ENCODE data around the gene RILPL1. TPM values are rescaled to one million over a fixed set of nuclear protein-coding genes. Genes with fewer than 3 reads are reported as not detected.

The RILPL1 gene
- total RNA-seq, 6 experiments from 2014 or later, result 3.2 to 7.5 (median 5.3) TPM

GRCh38 chr12:123506843-123507236 is 26.7 kb downstream of the RILPL1 start:
- Histone ChIP-seq H3K4me1 (no peaks in the 10 kb centered on the region), H3K36me3 (no peaks in the 10 kb centered on the region), H3K27me3 (no peaks in the 10 kb centered on the region), H3K4me3 (no peak overlapping the region), H3K27ac (no peak overlapping the region), H3K9me3 (no peaks in the 10 kb centered on the region)
- ATAC-seq (no peak), DNase-seq (no peak)
- intact Hi-C loops (cut with DNase I), result no loop called here
- TF ChIP-seq POLR2A (IDR thresholded peaks at IDR 0.05) (no peak), CTCF (IDR thresholded peaks at IDR 0.05) (no peak)
- WGBS (ENCODE audit: insufficient coverage, low coverage, low lambda C conversion rate, missing lambda C conversion rate), result 83% methylated on average over 1 of the region's 6 CpGs

GRCh38 chr12:123506059-123506842 is 27.3 kb downstream of the RILPL1 start:
- TF ChIP-seq CTCF (IDR thresholded peaks at IDR 0.05), result no peak
- no peak for TF ChIP-seq POLR2A (IDR thresholded peaks at IDR 0.05)
- intact Hi-C loops (cut with DNase I), result no loop called here
- no peak for ATAC-seq
- Histone ChIP-seq H3K27ac (no peak overlapping the region), H3K27me3 (no peaks in the 10 kb centered on the region), H3K4me3 (no peak overlapping the region), H3K9me3 (no peaks in the 10 kb centered on the region), H3K4me1 (no peaks in the 10 kb centered on the region), H3K36me3 (no peaks in the 10 kb centered on the region)
- WGBS (ENCODE audit: insufficient coverage, low coverage, low lambda C conversion rate, missing lambda C conversion rate), result 94% methylated on average over 6 of the region's 17 CpGs
- no peak for DNase-seq

- 87% methylated on average over 11 of the region's 12 CpGs for WGBS (ENCODE audit: insufficient coverage, low coverage, low lambda C conversion rate, missing lambda C conversion rate)
- TF ChIP-seq CTCF (IDR thresholded peaks at IDR 0.05) (no peak), POLR2A (IDR thresholded peaks at IDR 0.05) (no peak)
- no peaks in the 10 kb centered on the region for H3K9me3 ChIP-seq
- DNase-seq (no peak), ATAC-seq (no peak)
- no peak overlapping the region for H3K27ac ChIP-seq
- no peaks in the 10 kb centered on the region for H3K36me3 ChIP-seq
- no peaks in the 10 kb centered on the region for H3K27me3 ChIP-seq
- intact Hi-C loops (cut with DNase I), result no loop called here
- no peak overlapping the region for H3K4me3 ChIP-seq
- no peaks in the 10 kb centered on the region for H3K4me1 ChIP-seq
Measured at GRCh38 chr12:123502163-123502704, 31.3 kb downstream of the RILPL1 start.

- H3K27ac ChIP-seq, result no peak overlapping the region
- no peaks in the 10 kb centered on the region for H3K4me1 ChIP-seq
- H3K36me3 ChIP-seq, result no peaks in the 10 kb centered on the region
- H3K9me3 ChIP-seq, result no peaks in the 10 kb centered on the region
- DNase-seq (no peak), ATAC-seq (peak in 1 of 4 donors; percentile 15)
- TF ChIP-seq CTCF (IDR thresholded peaks at IDR 0.05) (no peak), POLR2A (IDR thresholded peaks at IDR 0.05) (no peak)
- H3K4me3 ChIP-seq, result no peak overlapping the region
- no peaks in the 10 kb centered on the region for H3K27me3 ChIP-seq
- intact Hi-C loops (cut with DNase I), result no loop called here
- 98% methylated on average over 10 of the region's 16 CpGs for WGBS (ENCODE audit: insufficient coverage, low coverage, low lambda C conversion rate, missing lambda C conversion rate)
Measured at GRCh38 chr12:123499332-123499731, 34.2 kb downstream of the RILPL1 start.

Measured in right lobe of liver (tissue), 6 donors.